SK-N-SH treated with all-trans-retinoic acid at 6 μM for 48 hours (cell line): ENCODE results near the gene PDE1A.

ENCODE experiments used
- ATAC-seq: fragments of 200-7000 bp; cut with Tn5 transposase; 3 replicates; pipeline ENCODE4 v1.9.1; 2020; ENCODE audit warnings: mild to moderate bottlenecking, moderate library complexity
- ARNTL ChIP-seq: fragments of 450-650 bp; formaldehyde crosslinking; IDR thresholded peaks from 2 replicates; pipeline ENCODE4 v1.5.0; 2020; ENCODE audit warnings: low read depth, mild to moderate bottlenecking, moderate library complexity, borderline replicate concordance
- CREB5 ChIP-seq: fragments of 250-450 bp; sonication (Bioruptor Pico); IDR thresholded peaks from 2 replicates; pipeline ENCODE4 v1.5.1; 2020; ENCODE audit warnings: low read depth, mild to moderate bottlenecking, moderate library complexity
- CSDC2 ChIP-seq: fragments of 250-450 bp; sonication (Bioruptor Pico); IDR thresholded peaks from 2 replicates; pipeline ENCODE4 v1.5.0; 2020; ENCODE audit warnings: mild to moderate bottlenecking, moderate library complexity
- ESRRG ChIP-seq: fragments of 250-450 bp; sonication (Bioruptor Pico); IDR thresholded peaks from 2 replicates; pipeline ENCODE4 v1.6.1; 2021; ENCODE audit warnings: mild to moderate bottlenecking
- ISL1 ChIP-seq: fragments of 250-450 bp; sonication (Bioruptor Pico); IDR thresholded peaks from 2 replicates; pipeline ENCODE4 v2.1.2; 2022; ENCODE audit warnings: mild to moderate bottlenecking, moderate library complexity
- OSR1 ChIP-seq: fragments of 250-450 bp; sonication (Bioruptor Pico); IDR thresholded peaks from 2 replicates; pipeline ENCODE4 v1.8.0; 2022; ENCODE audit warnings: moderate library complexity, mild to moderate bottlenecking, inconsistent platforms
- PATZ1 ChIP-seq: fragments of 250-450 bp; sonication (Bioruptor Pico); IDR thresholded peaks from 2 replicates; pipeline ENCODE4 v1.8.0; 2020; ENCODE audit warnings: mild to moderate bottlenecking, moderate library complexity, borderline replicate concordance
- POU6F1 ChIP-seq: fragments of 250-450 bp; sonication (Bioruptor Pico); IDR thresholded peaks from 2 replicates; pipeline ENCODE4 v1.8.0; 2021; ENCODE audit warnings: low read depth, mild to moderate bottlenecking, moderate library complexity, borderline replicate concordance
- PPARA ChIP-seq: fragments of 250-450 bp; sonication (Bioruptor Pico); IDR thresholded peaks from 2 replicates; pipeline ENCODE4 v1.5.0; 2020; ENCODE audit warnings: mild to moderate bottlenecking, borderline replicate concordance
- SNAI2 ChIP-seq: fragments of 250-450 bp; sonication (Bioruptor Pico); IDR thresholded peaks from 2 replicates; pipeline ENCODE4 v1.5.0; 2020; ENCODE audit warnings: mild to moderate bottlenecking, moderate library complexity
- TCF4 ChIP-seq: fragments of 250-450 bp; sonication (Bioruptor Pico); IDR thresholded peaks from 2 replicates; pipeline ENCODE4 v1.8.0; 2021; ENCODE audit warnings: mild to moderate bottlenecking, moderate library complexity, borderline replicate concordance
- TOX ChIP-seq: fragments of 250-450 bp; sonication (Bioruptor Pico); IDR thresholded peaks from 2 replicates; pipeline ENCODE4 v1.8.0; 2021; ENCODE audit warnings: mild to moderate bottlenecking, moderate library complexity, borderline replicate concordance
- TSHZ2 ChIP-seq: fragments of 250-450 bp; sonication (Bioruptor Pico); IDR thresholded peaks from 2 replicates; pipeline ENCODE4 v1.5.0; 2020; ENCODE audit warnings: mild to moderate bottlenecking, moderate library complexity
- ZC3H10 ChIP-seq: fragments of 250-450 bp; sonication (Bioruptor Pico); IDR thresholded peaks from 2 replicates; pipeline ENCODE4 v1.5.1; 2021; ENCODE audit warnings: mild to moderate bottlenecking, moderate library complexity
- ZFP3 ChIP-seq: fragments of 250-450 bp; sonication (Bioruptor Pico); IDR thresholded peaks from 2 replicates; pipeline ENCODE4 v1.5.0; 2020; ENCODE audit warnings: mild to moderate bottlenecking, moderate library complexity
- ZFP30 ChIP-seq: fragments of 450-650 bp; formaldehyde crosslinking; IDR thresholded peaks from 2 replicates; pipeline ENCODE4 v1.5.0; 2022; ENCODE audit warnings: mild to moderate bottlenecking, moderate library complexity
- ZNF565 ChIP-seq: fragments of 450-650 bp; formaldehyde crosslinking; conservative IDR thresholded peaks from 2 replicates; pipeline ENCODE4 v1.5.0; 2020; ENCODE audit warnings: low read depth, mild to moderate bottlenecking, moderate library complexity
- ZNF8 ChIP-seq: fragments of 450-650 bp; formaldehyde crosslinking; IDR thresholded peaks from 2 replicates; pipeline ENCODE4 v1.5.0; 2020; ENCODE audit warnings: mild to moderate bottlenecking, moderate library complexity

Gene PDE1A

GRCh38 chr2:182415771-182416170, 11.1 kb downstream of the PDE1A start:
- no peak for ATAC-seq
- TF ChIP-seq ZC3H10 (CRISPR knock-in tag) (no peak), ZFP3 (CRISPR knock-in tag) (no peak), ESRRG (CRISPR knock-in tag) (no peak), CREB5 (no peak), OSR1 (CRISPR knock-in tag) (no peak), ZFP30 (no peak), ISL1 (CRISPR knock-in tag) (no peak), PPARA (CRISPR knock-in tag) (no peak), PATZ1 (CRISPR knock-in tag) (no peak)

GRCh38 chr2:182412858-182413257, 14.0 kb downstream of the PDE1A start:
- no peak for ATAC-seq
- TF ChIP-seq POU6F1 (no peak), CSDC2 (no peak), TSHZ2 (CRISPR knock-in tag) (no peak), TOX (CRISPR knock-in tag) (no peak), ZNF8 (CRISPR knock-in tag) (no peak), ARNTL (CRISPR knock-in tag) (no peak), TCF4 (CRISPR knock-in tag) (no peak), ZNF565 (CRISPR knock-in tag) (no peak), ISL1 (CRISPR knock-in tag) (no peak)
- TF ChIP-seq, all 23 proteins: peak for 0

- TF ChIP-seq ZNF8 (CRISPR knock-in tag), result no peak
- TF ChIP-seq PATZ1 (CRISPR knock-in tag), result no peak
- TF ChIP-seq, all 23 proteins: peak for 0
- ATAC-seq, result no peak
Measured at GRCh38 chr2:182410120-182410519, 16.7 kb downstream of the PDE1A start.

- ATAC-seq, result no peak
- no peak for TF ChIP-seq SNAI2 (CRISPR knock-in tag)
- TF ChIP-seq TCF4 (CRISPR knock-in tag), result no peak
- TF ChIP-seq, all 23 proteins: peak for 0
Measured at GRCh38 chr2:182406221-182406620, 20.6 kb downstream of the PDE1A start.
